GM12801 (cell line): ENCODE data around the gene ARHGAP22.

Experiments used
- CTCF ChIP-seq: IDR thresholded peaks from one replicate; pipeline ENCODE4 v1.5.1; 2011; ENCODE audit warnings: control low read depth; ENCODE audit not compliant: insufficient read length; ENCODE audit errors: extremely low read depth

Gene ARHGAP22

DNA sequence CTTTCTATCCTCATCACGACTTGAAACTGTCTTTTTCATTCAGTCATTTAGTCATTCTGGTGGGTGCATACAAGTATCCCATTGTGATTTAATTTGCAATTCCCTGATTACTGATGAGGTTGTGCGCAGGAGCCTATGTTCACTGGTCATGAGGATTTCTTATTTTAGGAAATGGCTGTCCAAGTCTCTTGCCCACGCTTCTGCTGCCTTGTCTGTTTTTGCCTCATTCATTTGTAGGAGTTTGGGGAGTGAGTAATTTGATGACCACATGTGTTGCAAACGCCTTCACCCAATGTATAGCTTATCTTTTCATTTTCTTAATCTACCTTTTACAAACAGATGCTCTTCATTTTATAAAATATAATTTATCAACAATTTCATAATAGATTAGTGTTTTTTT is 127.3 kb downstream of the ARHGAP22 start:
- no peak for TF ChIP-seq CTCF

GRCh38 chr10:48477141-48477540 is 127.7 kb downstream of the ARHGAP22 start:
- TF ChIP-seq CTCF = no peak

DNA sequence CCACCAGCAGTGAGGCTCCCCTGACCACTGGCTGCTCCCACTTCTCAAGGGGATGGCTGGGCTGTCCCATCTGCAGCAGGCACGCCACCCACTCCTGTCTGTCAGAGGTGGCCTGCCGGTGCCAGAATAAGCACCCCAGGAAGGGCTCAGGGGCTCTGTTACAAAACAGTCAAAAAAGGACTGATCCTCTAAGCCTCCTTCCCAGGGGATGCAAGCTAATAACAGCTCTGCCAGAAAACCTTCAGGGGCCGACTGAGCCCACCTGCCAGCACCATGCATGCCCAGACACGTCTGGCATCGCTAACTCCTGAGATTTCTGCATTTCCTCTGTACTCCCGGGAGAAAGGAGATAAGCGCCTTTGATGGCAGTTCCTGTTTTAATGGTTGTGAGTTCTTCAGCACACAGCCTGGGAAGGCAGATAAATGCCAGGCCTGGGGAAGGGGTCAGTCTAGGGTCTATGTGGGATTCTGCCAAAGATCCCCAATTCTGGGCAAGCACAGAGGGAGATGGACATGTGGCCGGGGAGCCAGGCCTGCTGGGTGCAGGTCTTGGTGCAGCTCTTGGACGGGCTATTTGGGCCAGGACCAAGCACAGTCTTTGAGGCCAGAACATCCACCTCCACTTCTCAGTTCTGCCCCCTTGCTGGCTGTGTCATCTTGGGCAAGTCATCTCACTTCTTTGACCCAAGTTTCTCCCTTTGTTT is 128.4 kb downstream of the ARHGAP22 start:
- no peak for TF ChIP-seq CTCF

- TF ChIP-seq CTCF = no peak
Measured at GRCh38 chr10:48475943-48476278, 129.0 kb downstream of the ARHGAP22 start.

DNA sequence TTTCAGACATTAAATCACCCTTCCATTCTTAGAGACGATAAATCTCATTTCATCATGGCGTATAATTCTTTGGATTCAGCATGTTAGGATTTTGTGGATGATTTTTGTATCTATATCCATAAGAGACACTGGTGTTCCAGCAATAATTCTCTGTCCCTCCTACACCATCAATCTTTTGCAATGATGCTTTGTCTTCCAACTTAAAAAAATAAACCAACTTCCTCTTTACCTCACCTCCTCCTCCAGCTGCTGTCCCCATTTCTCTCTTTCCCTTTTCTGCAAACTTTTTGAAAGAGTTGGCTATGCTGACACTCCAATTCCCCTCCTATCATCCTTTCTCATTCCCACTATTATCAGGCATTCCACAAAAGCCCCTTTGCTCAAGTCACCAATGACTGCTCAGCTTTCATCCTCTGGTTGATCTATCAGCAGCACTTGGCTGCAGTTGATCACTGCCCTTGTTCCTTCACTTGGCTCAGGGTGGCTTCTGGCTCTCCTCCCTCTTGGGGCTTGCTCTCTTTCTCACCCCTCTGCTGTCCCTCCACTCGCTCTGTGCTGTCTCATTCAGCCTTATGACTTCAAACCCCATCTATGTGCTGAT is 130.0 kb downstream of the ARHGAP22 start:
- no peak for TF ChIP-seq CTCF

GRCh38 chr10:48473704-48474103 is 131.2 kb downstream of the ARHGAP22 start:
- no peak for TF ChIP-seq CTCF

GRCh38 chr10:48472501-48473069 is 132.3 kb downstream of the ARHGAP22 start:
- no peak for TF ChIP-seq CTCF
